HG02763 (cell line): ENCODE results near the gene GSG1.
"Not testable (repeated sequence)": the region's sequence is repeated elsewhere in the genome, so short reads cannot be mapped to it uniquely, and the experiment has no call there.

Source experiments
- ATAC-seq: cut with Tn5 transposase; IDR thresholded peaks from one replicate; pipeline ENCODE4 v1.9.1; 2021; ENCODE audit warnings: mild to moderate bottlenecking, moderate library complexity; ENCODE audit not compliant: unreplicated experiment

GSG1 gene

GRCh38 chr12:13093191-13093847 lies 10.1 kb downstream of the GSG1 start:
- ATAC-seq = no peak

GRCh38 chr12:13091832-13092231 lies 11.6 kb downstream of the GSG1 start:
- no peak for ATAC-seq

GRCh38 chr12:13090054-13090453 lies 13.4 kb downstream of the GSG1 start:
- no peak for ATAC-seq

- ATAC-seq = no peak
Observed at GRCh38 chr12:13088496-13088895, 15.0 kb downstream of the GSG1 start.

- no peak for ATAC-seq
Observed at GRCh38 chr12:13087766-13088165, 15.7 kb downstream of the GSG1 start.

GRCh38 chr12:13085968-13086686 lies 17.3 kb downstream of the GSG1 start:
- no peak for ATAC-seq

GRCh38 chr12:13084898-13085640 lies 18.4 kb downstream of the GSG1 start:
- ATAC-seq = no peak

GRCh38 chr12:13083638-13084037 lies 19.8 kb downstream of the GSG1 start:
- not testable (repeated sequence) for ATAC-seq

GRCh38 chr12:13082861-13083260 lies 20.6 kb downstream of the GSG1 start:
- no peak for ATAC-seq

- no peak for ATAC-seq
Observed at GRCh38 chr12:13080266-13080665, 23.2 kb downstream of the GSG1 start.

- no peak for ATAC-seq
Observed at GRCh38 chr12:13079440-13079906, 24.0 kb downstream of the GSG1 start.

- ATAC-seq = no peak
Observed at GRCh38 chr12:13075786-13076570, 27.5 kb downstream of the GSG1 start.

GRCh38 chr12:13075118-13075480 lies 28.4 kb downstream of the GSG1 start:
- no peak for ATAC-seq

- ATAC-seq = no peak
Observed at GRCh38 chr12:13074396-13075117, 28.9 kb downstream of the GSG1 start.

- ATAC-seq = no peak
Observed at GRCh38 chr12:13073173-13073572, 30.3 kb downstream of the GSG1 start.

- ATAC-seq = no peak
Observed at GRCh38 chr12:13071305-13072280, 31.9 kb downstream of the GSG1 start.

- ATAC-seq = no peak
Observed at GRCh38 chr12:13069380-13069779, 34.1 kb downstream of the GSG1 start.

- no peak for ATAC-seq
Observed at GRCh38 chr12:13067322-13067721, 36.1 kb downstream of the GSG1 start.

GRCh38 chr12:13066459-13066858 lies 37.0 kb downstream of the GSG1 start:
- no peak for ATAC-seq
